ENCODE data around the gene KPTN.

DNA sequence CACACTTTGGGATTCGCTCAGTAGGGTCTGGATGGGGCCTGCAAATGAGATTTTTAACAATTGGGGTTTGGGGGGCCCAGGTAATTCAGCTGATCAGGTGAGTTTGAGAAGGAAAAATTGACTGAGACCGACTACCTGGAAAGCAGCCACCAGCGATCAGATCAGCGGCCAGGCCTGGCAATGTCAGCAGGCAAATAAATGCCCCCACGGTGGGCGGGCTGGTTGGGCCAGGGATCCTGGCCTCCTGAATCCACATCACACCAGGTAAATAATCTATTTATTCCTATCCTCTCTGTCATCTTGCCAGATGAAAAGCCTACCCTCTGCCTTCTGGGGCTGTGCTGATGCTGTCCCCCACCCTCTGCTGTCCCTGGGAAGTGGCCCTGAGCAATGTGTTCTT, 21.5 kb upstream of the KPTN start:
- TF ChIP-seq, protein P1, sequence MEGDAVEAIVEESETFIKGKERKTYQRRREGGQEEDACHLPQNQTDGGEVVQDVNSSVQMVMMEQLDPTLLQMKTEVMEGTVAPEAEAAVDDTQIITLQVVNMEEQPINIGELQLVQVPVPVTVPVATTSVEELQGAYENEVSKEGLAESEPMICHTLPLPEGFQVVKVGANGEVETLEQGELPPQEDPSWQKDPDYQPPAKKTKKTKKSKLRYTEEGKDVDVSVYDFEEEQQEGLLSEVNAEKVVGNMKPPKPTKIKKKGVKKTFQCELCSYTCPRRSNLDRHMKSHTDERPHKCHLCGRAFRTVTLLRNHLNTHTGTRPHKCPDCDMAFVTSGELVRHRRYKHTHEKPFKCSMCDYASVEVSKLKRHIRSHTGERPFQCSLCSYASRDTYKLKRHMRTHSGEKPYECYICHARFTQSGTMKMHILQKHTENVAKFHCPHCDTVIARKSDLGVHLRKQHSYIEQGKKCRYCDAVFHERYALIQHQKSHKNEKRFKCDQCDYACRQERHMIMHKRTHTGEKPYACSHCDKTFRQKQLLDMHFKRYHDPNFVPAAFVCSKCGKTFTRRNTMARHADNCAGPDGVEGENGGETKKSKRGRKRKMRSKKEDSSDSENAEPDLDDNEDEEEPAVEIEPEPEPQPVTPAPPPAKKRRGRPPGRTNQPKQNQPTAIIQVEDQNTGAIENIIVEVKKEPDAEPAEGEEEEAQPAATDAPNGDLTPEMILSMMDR (conservative IDR thresholded peaks at IDR 0.05; ENCODE audit: low read depth, low read length) = no peak
- no peak for TF ChIP-seq EZH2phosphoT487 (IDR thresholded peaks at IDR 0.05; ENCODE audit: borderline replicate concordance, low read length)

Data from PC-3 (cell line).